M059J (cell line): ENCODE data around the gene CLDN1. TPM values are rescaled to one million over a fixed set of nuclear protein-coding genes. Genes with fewer than 3 reads are reported as not detected.
A peak's percentile ranks its signal among the peaks of the same experiment; 100 is the strongest.

ENCODE experiments used
- DNase-seq: peaks from one replicate; pipeline ENCODE4 v3.0.0-alpha.2; 2012; ENCODE audit warnings: low read depth
- total RNA-seq: library from RNA; depleted of rRNA; stranded (reverse); fragments of >200 nt; shearing (Covaris generic); gene quantifications from 2 replicates; pipeline ENCODE4 v1.2.3, GENCODE V29; 2014; rRNA removed

The CLDN1 gene
- 1.5 and 1.8 TPM in 2 replicates for total RNA-seq

- peak; percentile 76 for DNase-seq
Measured at GRCh38 chr3:190321789-190322603, at the start of gene CLDN1. Gene CLDN1, minus strand, starts transcription at chr3:190322446. Its CDS starts 240 bp downstream, at chr3:190322206.

GRCh38 chr3:190371152-190371551, 48.9 kb upstream of the CLDN1 start:
- DNase-seq = no peak

- no peak for DNase-seq
Measured at GRCh38 chr3:190370369-190370768, 48.1 kb upstream of the CLDN1 start.

- DNase-seq = no peak
Measured at GRCh38 chr3:190369668-190370295, 47.5 kb upstream of the CLDN1 start.

- DNase-seq = no peak
Measured at GRCh38 chr3:190368881-190369280, 46.6 kb upstream of the CLDN1 start.

- peak; percentile 82 for DNase-seq
Measured at GRCh38 chr3:190366133-190366532, 43.9 kb upstream of the CLDN1 start.

- DNase-seq = no peak
Measured at GRCh38 chr3:190362258-190362657, 40.0 kb upstream of the CLDN1 start.

- DNase-seq = no peak
Measured at GRCh38 chr3:190361791-190362190, 39.5 kb upstream of the CLDN1 start.

- DNase-seq = no peak
Measured at GRCh38 chr3:190360228-190360627, 38.0 kb upstream of the CLDN1 start.

GRCh38 chr3:190359813-190360212, 37.6 kb upstream of the CLDN1 start:
- DNase-seq = no peak

- no peak for DNase-seq
Measured at GRCh38 chr3:190357468-190357867, 35.2 kb upstream of the CLDN1 start.

GRCh38 chr3:190356246-190356645, 34.0 kb upstream of the CLDN1 start:
- no peak for DNase-seq

GRCh38 chr3:190352861-190353457, 30.7 kb upstream of the CLDN1 start:
- no peak for DNase-seq

GRCh38 chr3:190346541-190346940, 24.3 kb upstream of the CLDN1 start:
- DNase-seq = no peak

- peak; percentile 53 for DNase-seq
Measured at GRCh38 chr3:190345878-190346277, 23.6 kb upstream of the CLDN1 start.

- peak; percentile 96 for DNase-seq
Measured at GRCh38 chr3:190345027-190345821, 23.0 kb upstream of the CLDN1 start.

- peak; percentile 50 for DNase-seq
Measured at GRCh38 chr3:190340071-190340470, 17.8 kb upstream of the CLDN1 start.

GRCh38 chr3:190339130-190339529, 16.9 kb upstream of the CLDN1 start:
- peak; percentile 82 for DNase-seq

- peak; percentile 87 for DNase-seq
Measured at GRCh38 chr3:190338717-190339116, 16.5 kb upstream of the CLDN1 start.

GRCh38 chr3:190337301-190337700, 15.1 kb upstream of the CLDN1 start:
- DNase-seq = no peak

GRCh38 chr3:190336516-190337189, 14.4 kb upstream of the CLDN1 start:
- DNase-seq = no peak
